AG04449 (cell line): ENCODE results near the gene GABRR1.

Experiments
- CTCF ChIA-PET: fragments of 350-600 bp; formaldehyde crosslinking; extraction: SDS; loops from one replicate; lab custom pipeline; 2021; ENCODE audit warnings: antibody characterized with exemption; lab: Yijun Ruan, JAX
- POLR2A ChIA-PET: fragments of 400-600, 350-600 bp; formaldehyde crosslinking; extraction: SDS; loops from one replicate; lab custom pipeline; 2020; ENCODE audit warnings: antibody characterized with exemption, inconsistent platforms; lab: Yijun Ruan, JAX
- DNase-seq: peaks from one replicate; pipeline ENCODE4 v3.0.0-alpha.2; 2010; ENCODE audit warnings: low read depth, low spot score
- H3K4me3 ChIP-seq: 2 replicates; pipeline ENCODE4 v1.5.1; 2011; ENCODE audit warnings: low read depth, mild to moderate bottlenecking, control low read depth, low read length
- TF ChIP-seq, protein P1 (sequence below): IDR thresholded peaks from one replicate; pipeline ENCODE4 v1.5.1; 2011; ENCODE audit warnings: mild to moderate bottlenecking, moderate library complexity, low read length, control low read depth, inconsistent platforms; ENCODE audit not compliant: insufficient read depth; ENCODE audit errors: missing control alignments

GABRR1 gene

DNA sequence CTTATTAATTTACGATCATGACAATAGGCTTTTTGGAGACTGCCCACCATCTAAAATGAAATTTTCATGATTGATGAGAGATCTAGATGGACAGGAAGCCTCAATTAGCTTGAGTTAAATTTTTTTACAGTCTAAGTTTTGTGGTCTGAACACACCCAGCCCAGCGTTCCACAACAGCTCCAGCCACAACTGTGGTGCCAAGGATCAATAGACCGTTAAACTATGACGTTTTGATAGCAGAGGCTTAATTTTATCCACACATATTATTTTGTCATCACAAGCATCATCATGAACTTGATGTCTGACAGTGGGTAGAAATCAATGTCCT is 5.5 kb upstream of the GABRR1 start:
- H3K4me3 ChIP-seq, result no peak overlapping the region
- ChIA-PET CTCF (no interaction called here), POLR2A (no interaction called here)
- TF ChIP-seq, protein P1, sequence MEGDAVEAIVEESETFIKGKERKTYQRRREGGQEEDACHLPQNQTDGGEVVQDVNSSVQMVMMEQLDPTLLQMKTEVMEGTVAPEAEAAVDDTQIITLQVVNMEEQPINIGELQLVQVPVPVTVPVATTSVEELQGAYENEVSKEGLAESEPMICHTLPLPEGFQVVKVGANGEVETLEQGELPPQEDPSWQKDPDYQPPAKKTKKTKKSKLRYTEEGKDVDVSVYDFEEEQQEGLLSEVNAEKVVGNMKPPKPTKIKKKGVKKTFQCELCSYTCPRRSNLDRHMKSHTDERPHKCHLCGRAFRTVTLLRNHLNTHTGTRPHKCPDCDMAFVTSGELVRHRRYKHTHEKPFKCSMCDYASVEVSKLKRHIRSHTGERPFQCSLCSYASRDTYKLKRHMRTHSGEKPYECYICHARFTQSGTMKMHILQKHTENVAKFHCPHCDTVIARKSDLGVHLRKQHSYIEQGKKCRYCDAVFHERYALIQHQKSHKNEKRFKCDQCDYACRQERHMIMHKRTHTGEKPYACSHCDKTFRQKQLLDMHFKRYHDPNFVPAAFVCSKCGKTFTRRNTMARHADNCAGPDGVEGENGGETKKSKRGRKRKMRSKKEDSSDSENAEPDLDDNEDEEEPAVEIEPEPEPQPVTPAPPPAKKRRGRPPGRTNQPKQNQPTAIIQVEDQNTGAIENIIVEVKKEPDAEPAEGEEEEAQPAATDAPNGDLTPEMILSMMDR, result no peak
- DNase-seq, result no peak

DNA sequence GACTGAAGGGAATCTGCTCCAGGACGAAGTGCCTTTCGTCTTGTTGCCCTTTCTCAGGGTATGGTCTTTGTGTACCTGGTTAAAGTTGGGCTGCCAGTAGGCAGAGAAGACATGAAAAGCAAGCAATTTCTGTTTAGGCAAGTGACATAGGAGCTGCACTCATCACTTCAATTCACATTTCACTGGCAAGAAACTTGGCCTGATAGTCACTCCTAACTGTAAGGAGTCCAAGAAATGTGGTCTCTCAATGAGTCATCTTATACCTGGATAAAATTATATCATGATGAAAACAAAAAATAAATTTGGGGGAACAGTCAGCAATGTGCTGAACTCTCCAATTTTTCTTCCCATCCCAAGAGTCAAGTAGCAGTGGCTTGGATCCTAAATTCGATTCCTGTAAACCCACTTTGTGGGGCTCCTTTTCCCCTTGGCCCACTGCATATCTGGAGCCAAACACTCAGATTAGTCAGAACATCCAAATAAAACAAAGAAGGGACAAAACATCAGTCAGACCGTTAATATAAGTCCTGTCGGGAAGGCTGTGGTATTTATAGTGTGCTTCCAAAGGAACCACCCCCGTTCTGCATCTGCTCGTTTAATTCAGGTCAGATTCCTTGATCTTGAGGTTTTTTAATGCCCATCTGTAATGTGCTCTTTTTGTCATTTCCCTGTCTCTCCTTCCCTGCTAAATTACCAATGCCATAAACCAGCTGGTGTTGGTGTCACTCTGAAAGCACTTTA is 5.0 kb upstream of the GABRR1 start:
- ChIA-PET CTCF (no interaction called here), POLR2A (no interaction called here)
- no peak for DNase-seq
- TF ChIP-seq, protein P1, result no peak
- H3K4me3 ChIP-seq, result no peak overlapping the region

DNA sequence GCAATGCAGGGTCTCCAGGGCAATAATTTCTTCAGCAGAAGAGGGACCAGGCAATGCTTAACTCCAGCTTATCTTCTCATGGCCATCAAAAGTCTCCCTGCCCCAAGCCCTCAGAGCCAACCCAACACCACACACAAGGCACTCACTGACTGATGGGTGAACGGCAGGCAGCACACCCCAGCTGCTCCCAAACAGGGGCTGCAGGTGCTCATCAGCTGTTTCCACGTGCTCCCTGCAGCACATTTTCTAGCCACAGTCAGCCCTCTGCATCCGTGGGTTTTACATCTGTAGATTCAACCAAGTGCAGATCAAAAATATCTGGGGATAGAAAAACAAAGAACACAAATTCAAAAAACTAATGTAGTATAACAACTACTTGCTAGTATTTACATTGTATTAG is 4.0 kb upstream of the GABRR1 start:
- ChIA-PET CTCF (no interaction called here), POLR2A (no interaction called here)
- TF ChIP-seq, protein P1, result no peak
- DNase-seq, result no peak
- H3K4me3 ChIP-seq, result no peak overlapping the region

DNA sequence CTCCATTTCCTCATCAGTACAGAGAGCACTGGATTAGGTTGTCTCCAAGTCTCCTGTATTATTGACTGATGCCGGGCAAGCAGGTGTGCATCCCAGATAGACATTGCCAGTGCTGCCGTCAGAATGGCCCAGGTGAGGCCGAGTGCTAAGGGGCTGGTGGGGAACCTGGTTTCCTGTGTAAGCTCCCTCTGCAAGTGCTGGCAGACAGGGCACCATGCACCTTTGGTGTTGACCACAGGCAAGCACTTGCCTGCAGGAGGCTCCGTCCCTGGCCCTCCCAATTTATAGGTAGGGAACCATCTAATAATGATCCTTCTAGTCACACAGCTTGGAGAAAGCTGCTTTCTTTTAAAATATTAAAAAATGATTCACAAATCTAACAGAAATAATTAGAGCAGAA is 747 bp downstream of the GABRR1 start:
- no peak overlapping the region for H3K4me3 ChIP-seq
- TF ChIP-seq, protein P1, result no peak
- DNase-seq, result no peak
- POLR2A ChIA-PET, result no interaction called here
- CTCF ChIA-PET, result no interaction called here

DNA sequence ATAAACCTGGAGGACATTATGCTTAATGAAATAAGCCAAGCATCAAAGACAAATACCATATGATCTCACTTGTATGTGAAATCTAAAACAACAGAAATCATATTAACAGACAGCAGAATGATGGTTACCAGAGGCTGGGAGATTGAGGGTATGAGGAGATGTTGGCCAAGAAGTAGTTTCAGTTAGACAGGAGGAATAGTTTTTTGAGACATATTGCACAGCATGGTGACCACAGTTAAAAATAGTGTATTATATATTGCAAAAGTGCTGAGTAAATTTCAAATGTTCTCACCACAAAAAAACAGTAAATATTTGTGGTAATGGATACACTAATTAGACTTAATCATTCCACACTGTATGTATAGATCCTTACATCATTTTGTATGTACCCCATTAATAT is 1.8 kb downstream of the GABRR1 start:
- TF ChIP-seq, protein P1, result no peak
- POLR2A ChIA-PET, result no interaction called here
- DNase-seq, result no peak
- CTCF ChIA-PET, result no interaction called here
- H3K4me3 ChIP-seq, result no peak overlapping the region

DNA sequence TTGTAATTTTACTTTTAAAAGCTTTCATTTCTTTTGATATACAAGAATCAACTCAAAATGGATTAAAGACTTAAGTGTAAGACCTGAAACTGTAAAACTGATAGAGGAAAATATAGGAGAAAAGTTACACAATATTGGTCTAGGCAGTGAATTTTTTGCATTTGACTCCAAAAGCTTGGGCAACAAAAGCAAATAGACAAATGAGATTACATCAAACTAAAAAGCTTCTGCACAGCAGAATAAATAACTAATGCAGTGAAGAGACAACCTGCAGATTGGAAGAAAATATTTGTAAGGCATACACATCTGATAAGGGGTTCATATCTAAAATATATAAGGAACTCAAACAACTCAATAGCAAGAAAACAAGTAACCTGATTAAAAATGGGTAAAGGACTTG is 3.0 kb downstream of the GABRR1 start:
- H3K4me3 ChIP-seq, result no peak overlapping the region
- no peak for DNase-seq
- ChIA-PET CTCF (no interaction called here), POLR2A (no interaction called here)
- TF ChIP-seq, protein P1, result no peak
